AG10803 (cell line): ENCODE data around the gene KCNJ12.

Experiments
- DNase-seq: peaks from one replicate; pipeline ENCODE4 v3.0.0; 2010; ENCODE audit warnings: low read depth
- H3K4me3 ChIP-seq: 2 replicates; pipeline ENCODE4 v1.5.1; 2011; ENCODE audit warnings: mild to moderate bottlenecking, low read length, control low read depth
- TF ChIP-seq, protein P1 (sequence below): conservative IDR thresholded peaks from 2 replicates; pipeline ENCODE4 v1.5.1; 2011; ENCODE audit warnings: mild to moderate bottlenecking, low read length, control low read depth, inconsistent platforms

The KCNJ12 gene

GRCh38 chr17:21382560-21383495 lies 6.7 kb downstream of the KCNJ12 start:
- TF ChIP-seq, protein P1, sequence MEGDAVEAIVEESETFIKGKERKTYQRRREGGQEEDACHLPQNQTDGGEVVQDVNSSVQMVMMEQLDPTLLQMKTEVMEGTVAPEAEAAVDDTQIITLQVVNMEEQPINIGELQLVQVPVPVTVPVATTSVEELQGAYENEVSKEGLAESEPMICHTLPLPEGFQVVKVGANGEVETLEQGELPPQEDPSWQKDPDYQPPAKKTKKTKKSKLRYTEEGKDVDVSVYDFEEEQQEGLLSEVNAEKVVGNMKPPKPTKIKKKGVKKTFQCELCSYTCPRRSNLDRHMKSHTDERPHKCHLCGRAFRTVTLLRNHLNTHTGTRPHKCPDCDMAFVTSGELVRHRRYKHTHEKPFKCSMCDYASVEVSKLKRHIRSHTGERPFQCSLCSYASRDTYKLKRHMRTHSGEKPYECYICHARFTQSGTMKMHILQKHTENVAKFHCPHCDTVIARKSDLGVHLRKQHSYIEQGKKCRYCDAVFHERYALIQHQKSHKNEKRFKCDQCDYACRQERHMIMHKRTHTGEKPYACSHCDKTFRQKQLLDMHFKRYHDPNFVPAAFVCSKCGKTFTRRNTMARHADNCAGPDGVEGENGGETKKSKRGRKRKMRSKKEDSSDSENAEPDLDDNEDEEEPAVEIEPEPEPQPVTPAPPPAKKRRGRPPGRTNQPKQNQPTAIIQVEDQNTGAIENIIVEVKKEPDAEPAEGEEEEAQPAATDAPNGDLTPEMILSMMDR: no peak
- no peak overlapping the region for H3K4me3 ChIP-seq
- no peak for DNase-seq

- no peak overlapping the region for H3K4me3 ChIP-seq
- no peak for DNase-seq
- TF ChIP-seq, protein P1: no peak
These were observed 9.2 kb downstream of the KCNJ12 start for GRCh38 chr17:21385281-21385845.

- no peak overlapping the region for H3K4me3 ChIP-seq
- TF ChIP-seq, protein P1: no peak
- no peak for DNase-seq
These were observed 11.5 kb downstream of the KCNJ12 start for GRCh38 chr17:21387616-21388015.

DNA sequence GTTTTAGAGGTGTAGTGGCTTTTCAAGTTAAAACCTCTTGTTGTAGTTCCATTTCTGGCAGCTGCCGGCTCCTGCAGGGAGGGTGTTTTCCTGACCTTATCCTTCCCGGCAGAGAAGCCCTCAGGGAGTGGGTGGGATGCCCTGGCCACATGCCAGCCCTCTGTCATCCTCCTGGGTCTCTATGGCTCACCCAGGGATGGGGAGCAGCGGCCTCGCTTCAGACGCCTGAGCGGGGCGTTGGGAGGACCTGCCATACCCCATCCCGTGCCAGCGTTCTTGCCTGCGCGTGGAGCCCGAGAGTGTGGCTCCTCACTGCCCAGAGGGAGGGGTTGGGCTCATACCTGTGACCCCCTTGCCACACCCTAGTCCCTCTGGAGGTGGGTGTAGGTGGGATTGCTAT lies 11.9 kb downstream of the KCNJ12 start:
- H3K4me3 ChIP-seq: no peak overlapping the region
- TF ChIP-seq, protein P1: no peak
- DNase-seq: no peak

DNA sequence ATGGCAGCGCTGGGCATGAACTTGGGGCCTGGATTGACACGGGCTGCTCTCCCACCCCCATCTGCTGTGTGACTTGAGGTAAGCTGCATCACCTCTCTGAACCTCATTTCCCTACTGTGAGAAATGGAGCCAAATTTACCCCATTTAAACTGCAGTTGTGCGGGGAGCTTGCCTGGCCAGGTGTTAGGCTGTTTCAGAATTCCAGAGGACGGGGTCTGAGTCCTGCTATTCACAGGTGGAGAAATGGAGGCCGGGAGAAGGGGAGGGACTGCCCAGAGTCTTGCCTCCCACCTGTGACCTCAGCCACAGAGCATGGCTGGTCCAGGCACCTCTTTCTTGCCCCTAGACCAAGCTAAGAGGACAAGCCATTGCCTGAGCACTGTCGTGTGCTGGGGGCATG lies 12.8 kb downstream of the KCNJ12 start:
- no peak overlapping the region for H3K4me3 ChIP-seq
- DNase-seq: no peak
- TF ChIP-seq, protein P1: no peak

DNA sequence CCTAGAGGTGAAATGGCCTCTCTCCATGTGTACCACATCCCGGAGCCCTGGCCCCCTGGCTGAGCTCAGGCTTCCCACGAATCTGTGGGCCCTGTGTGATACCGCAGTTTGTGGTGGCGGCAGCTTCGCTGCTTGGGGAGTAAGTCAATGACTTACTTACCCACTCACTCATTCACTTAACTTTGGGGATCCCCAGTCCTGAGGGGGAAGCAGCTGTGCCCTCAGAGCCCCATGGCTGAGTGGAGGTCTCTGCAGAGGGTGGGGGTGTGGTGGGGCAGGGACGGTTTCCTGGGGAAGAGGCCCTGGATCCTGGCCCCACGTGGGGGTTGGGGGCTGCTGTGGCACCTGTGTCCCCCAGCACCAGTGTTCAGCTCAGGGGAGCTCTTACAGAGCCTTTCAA lies 13.2 kb downstream of the KCNJ12 start:
- TF ChIP-seq, protein P1: no peak
- DNase-seq: no peak
- H3K4me3 ChIP-seq: no peak overlapping the region

- no peak for DNase-seq
- H3K4me3 ChIP-seq: no peak overlapping the region
- TF ChIP-seq, protein P1: no peak
These were observed 14.1 kb downstream of the KCNJ12 start for GRCh38 chr17:21390294-21390693.
